NK-92 treated with Interleukin-12 subunit alpha and Interleukin-12 subunit beta, amount 100 ng/mL, for 24 hours (cell line): ENCODE results near the gene DCAF15.
"Not testable (repeated sequence)": the region's sequence is repeated elsewhere in the genome, so short reads cannot be mapped to it uniquely, and the experiment has no call there.

Source experiments
- DNase-seq: peaks from one replicate; lab custom pipeline; 2025; lab: John Stamatoyannopoulos, UW

DCAF15 gene

GRCh38 chr19:13959962-13960862, 7.9 kb downstream of the DCAF15 start:
- no peak for DNase-seq

- DNase-seq: no peak
Measured at GRCh38 chr19:13960863-13961784, 8.8 kb downstream of the DCAF15 start.

GRCh38 chr19:13961826-13962698, 9.8 kb downstream of the DCAF15 start:
- no peak for DNase-seq

- no peak for DNase-seq
Measured at GRCh38 chr19:13962699-13963602, 10.6 kb downstream of the DCAF15 start.

GRCh38 chr19:13963603-13964105, 11.3 kb downstream of the DCAF15 start:
- no peak for DNase-seq

- no peak for DNase-seq
Measured at GRCh38 chr19:13964776-13965175, 12.5 kb downstream of the DCAF15 start.

- no peak for DNase-seq
Measured at GRCh38 chr19:13965377-13965896, 13.1 kb downstream of the DCAF15 start.

GRCh38 chr19:13965926-13966683, 13.8 kb downstream of the DCAF15 start:
- DNase-seq: no peak

- DNase-seq: no peak
Measured at GRCh38 chr19:13966684-13967128, 14.4 kb downstream of the DCAF15 start.

- DNase-seq: not testable (repeated sequence)
Measured at GRCh38 chr19:13967206-13967605, 14.9 kb downstream of the DCAF15 start.

- no peak for DNase-seq
Measured at GRCh38 chr19:13968383-13968935, 16.1 kb downstream of the DCAF15 start.

- no peak for DNase-seq
Measured at GRCh38 chr19:13968999-13969398, 16.7 kb downstream of the DCAF15 start.

- DNase-seq: no peak
Measured at GRCh38 chr19:13969897-13970296, 17.6 kb downstream of the DCAF15 start.

GRCh38 chr19:13971868-13972267, 19.6 kb downstream of the DCAF15 start:
- not testable (repeated sequence) for DNase-seq

- no peak for DNase-seq
Measured at GRCh38 chr19:13972368-13973155, 20.3 kb downstream of the DCAF15 start.

- DNase-seq: not testable (repeated sequence)
Measured at GRCh38 chr19:13973479-13973878, 21.2 kb downstream of the DCAF15 start.

- DNase-seq: no peak
Measured at GRCh38 chr19:13974073-13974472, 21.8 kb downstream of the DCAF15 start.

- no peak for DNase-seq
Measured at GRCh38 chr19:13975870-13976269, 23.6 kb downstream of the DCAF15 start.
